H9 (cell line): Measurements from ENCODE around the gene PEX10. TPM values are rescaled to one million over a fixed set of nuclear protein-coding genes. Genes with fewer than 3 reads are reported as not detected.

Experiments
- DNase-seq: peaks from one replicate; pipeline ENCODE4 v3.0.0-alpha.2; 2017
- H2AFZ ChIP-seq: one replicate; pipeline ENCODE4 v1.6.1; 2013; ENCODE audit warnings: mild to moderate bottlenecking, low read length, control low read depth, moderate library complexity
- H2AK5ac ChIP-seq: 2 replicates; pipeline ENCODE4 v1.6.1; 2013; ENCODE audit warnings: low read length, control low read depth, mixed read lengths; ENCODE audit not compliant: insufficient read length
- H2BK120ac ChIP-seq: one replicate; pipeline ENCODE4 v1.6.1; 2013; ENCODE audit warnings: low read depth, mild to moderate bottlenecking, low read length, control low read depth, inconsistent platforms; ENCODE audit not compliant: poor library complexity, severe bottlenecking
- H2BK12ac ChIP-seq: 2 replicates; pipeline ENCODE4 v1.6.1; 2013; ENCODE audit warnings: low read length, control low read depth, mixed read lengths, low read depth; ENCODE audit not compliant: insufficient read length
- H2BK15ac ChIP-seq: 2 replicates; pipeline ENCODE4 v1.6.1; 2013; ENCODE audit warnings: low read depth, low read length, control low read depth
- H2BK20ac ChIP-seq: one replicate; pipeline ENCODE4 v1.6.1; 2013; ENCODE audit warnings: low read depth, mild to moderate bottlenecking, low read length, control low read depth, inconsistent platforms; ENCODE audit not compliant: poor library complexity, severe bottlenecking
- H2BK5ac ChIP-seq: 2 replicates; pipeline ENCODE4 v1.6.1; 2013; ENCODE audit warnings: low read length, control low read depth, mixed read lengths; ENCODE audit not compliant: insufficient read length
- H3K14ac ChIP-seq: 2 replicates; pipeline ENCODE4 v1.6.1; 2013; ENCODE audit warnings: low read length, control low read depth; ENCODE audit not compliant: insufficient read depth
- H3K18ac ChIP-seq: 2 replicates; pipeline ENCODE4 v1.6.1; 2013; ENCODE audit warnings: low read depth, mild to moderate bottlenecking, mixed read lengths, low read length, control low read depth; ENCODE audit not compliant: insufficient read length
- H3K23ac ChIP-seq: 2 replicates; pipeline ENCODE4 v1.6.1; 2013; ENCODE audit warnings: low read length, control low read depth, mixed read lengths, low read depth; ENCODE audit not compliant: insufficient read length
- H3K23me2 ChIP-seq: 2 replicates; pipeline ENCODE4 v1.6.1; 2013; ENCODE audit warnings: low read depth, mild to moderate bottlenecking, mixed read lengths, low read length, control low read depth; ENCODE audit not compliant: insufficient read length, poor library complexity, severe bottlenecking
- H3K27ac ChIP-seq: 2 replicates; pipeline ENCODE4 v1.5.1; 2013; ENCODE audit warnings: low read length, control low read depth, mixed read lengths, low read depth; ENCODE audit not compliant: insufficient read length
- H3K27me3 ChIP-seq: 2 replicates; pipeline ENCODE4 v1.6.1; 2013; ENCODE audit warnings: low read length, control low read depth, inconsistent platforms; ENCODE audit not compliant: insufficient read depth
- H3K4ac ChIP-seq: 2 replicates; pipeline ENCODE4 v1.6.1; 2013; ENCODE audit warnings: low read depth, mild to moderate bottlenecking, control low read depth, inconsistent platforms, low read length, moderate library complexity
- H3K4me1 ChIP-seq: 2 replicates; pipeline ENCODE4 v1.6.1; 2013; ENCODE audit warnings: low read length, control low read depth, inconsistent platforms; ENCODE audit not compliant: insufficient read depth
- H3K4me2 ChIP-seq: 2 replicates; pipeline ENCODE4 v1.6.1; 2013; ENCODE audit warnings: low read length, control low read depth, mixed read lengths; ENCODE audit not compliant: insufficient read length, insufficient read depth
- H3K56ac ChIP-seq: 2 replicates; pipeline ENCODE4 v1.6.1; 2013; ENCODE audit warnings: low read depth, mild to moderate bottlenecking, mixed read lengths, low read length, control low read depth; ENCODE audit not compliant: insufficient read length
- H3K79me1 ChIP-seq: 2 replicates; pipeline ENCODE4 v1.6.1; 2013; ENCODE audit warnings: low read depth, mild to moderate bottlenecking, moderate library complexity, low read length, control low read depth, inconsistent platforms; ENCODE audit not compliant: insufficient read depth, poor library complexity, severe bottlenecking
- H3K79me2 ChIP-seq: 2 replicates; pipeline ENCODE4 v1.6.1; 2013; ENCODE audit warnings: low read length, control low read depth, inconsistent platforms; ENCODE audit not compliant: insufficient read depth
- H3K9ac ChIP-seq: 2 replicates; pipeline ENCODE4 v1.6.1; 2013; ENCODE audit warnings: low read length, control low read depth, mixed read lengths; ENCODE audit not compliant: insufficient read length; ENCODE audit errors: extremely low read depth
- H3K9me3 ChIP-seq: one replicate; pipeline ENCODE4 v1.6.1; 2013; ENCODE audit warnings: low read depth, low read length, inconsistent platforms; ENCODE audit not compliant: control insufficient read depth
- H3T11ph ChIP-seq: one replicate; pipeline ENCODE4 v1.6.1; 2013; ENCODE audit warnings: mild to moderate bottlenecking, low read length, control low read depth, inconsistent platforms
- H4K20me1 ChIP-seq: one replicate; pipeline ENCODE4 v1.6.1; 2013; ENCODE audit not compliant: control insufficient read depth, insufficient read length, insufficient read depth
- H4K5ac ChIP-seq: 2 replicates; pipeline ENCODE4 v1.6.1; 2013; ENCODE audit warnings: low read depth, mild to moderate bottlenecking, mixed read lengths, low read length, control low read depth; ENCODE audit not compliant: insufficient read length
- H4K8ac ChIP-seq: replicated peaks from 2 replicates; pipeline ENCODE4 v1.6.1; 2013; ENCODE audit warnings: low read length, control low read depth, mixed read lengths, low read depth; ENCODE audit not compliant: insufficient read length
- H4K91ac ChIP-seq: 2 replicates; pipeline ENCODE4 v1.6.1; 2013; ENCODE audit warnings: low read depth, mild to moderate bottlenecking, moderate library complexity, mixed read lengths, low read length, control low read depth; ENCODE audit not compliant: insufficient read length
- H3K27ac Mint-ChIP-seq, 3 experiments: 2 replicates in 2 of 3; 3 replicates in 1 of 3; pipeline ENCODE4 v1.8.0; 2020 to 2021; ENCODE audit warnings: mixed read lengths in 3 of 3, mild to moderate bottlenecking in 1 of 3, moderate library complexity in 1 of 3
- H3K27me3 Mint-ChIP-seq: 2 replicates; pipeline ENCODE4 v1.8.0; 2021; ENCODE audit warnings: low read depth, mild to moderate bottlenecking, moderate library complexity, mixed read lengths
- H3K36me3 Mint-ChIP-seq, 3 experiments: 2 replicates in 2 of 3; 3 replicates in 1 of 3; pipeline ENCODE4 v1.8.0; 2020 to 2021; ENCODE audit warnings: low read depth in 3 of 3, mixed read lengths in 3 of 3; ENCODE audit not compliant: insufficient read depth in 1 of 3
- H3K4me1 Mint-ChIP-seq, 2 experiments: 2 replicates each; pipeline ENCODE4 v1.8.0; 2020; ENCODE audit warnings: mixed read lengths in 2 of 2
- H3K4me3 Mint-ChIP-seq, 2 experiments: 2 replicates in 1 of 2; 3 replicates in 1 of 2; pipeline ENCODE4 v1.8.0; 2020 to 2021; ENCODE audit warnings: mild to moderate bottlenecking in 2 of 2, mixed read lengths in 2 of 2, moderate library complexity in 1 of 2
- H3K9me3 Mint-ChIP-seq, 2 experiments: 2 replicates in 1 of 2; 3 replicates in 1 of 2; pipeline ENCODE4 v1.8.0; 2020; ENCODE audit warnings: mild to moderate bottlenecking in 2 of 2, mixed read lengths in 2 of 2, moderate library complexity in 1 of 2
- WGBS: extraction: QIAGEN DNeasy Blood & Tissue Kit; methylation state at CpG from one replicate; pipeline ENCODE4 v1.1.7; 2013; ENCODE audit warnings: missing lambda C conversion rate, low lambda C conversion rate, mixed read lengths; ENCODE audit not compliant: insufficient read length; ENCODE audit errors: extremely low coverage; 5-methylcytosine and 5-hydroxymethylcytosine counted together
- total RNA-seq: library from RNA; stranded (reverse); gene quantifications from 2 replicates; pipeline ENCODE4 v1.2.1, GENCODE V29; 2021
- TF ChIP-seq, protein P1 (sequence below): fragments of 200-600 bp; sonication (generic); conservative IDR thresholded peaks from 3 replicates; pipeline ENCODE4 v1.8.0; 2021; ENCODE audit warnings: antibody characterized with exemption, mild to moderate bottlenecking

PEX10 gene
- total RNA-seq, 1 experiment from 2014 or later: 34.4 TPM

DNA sequence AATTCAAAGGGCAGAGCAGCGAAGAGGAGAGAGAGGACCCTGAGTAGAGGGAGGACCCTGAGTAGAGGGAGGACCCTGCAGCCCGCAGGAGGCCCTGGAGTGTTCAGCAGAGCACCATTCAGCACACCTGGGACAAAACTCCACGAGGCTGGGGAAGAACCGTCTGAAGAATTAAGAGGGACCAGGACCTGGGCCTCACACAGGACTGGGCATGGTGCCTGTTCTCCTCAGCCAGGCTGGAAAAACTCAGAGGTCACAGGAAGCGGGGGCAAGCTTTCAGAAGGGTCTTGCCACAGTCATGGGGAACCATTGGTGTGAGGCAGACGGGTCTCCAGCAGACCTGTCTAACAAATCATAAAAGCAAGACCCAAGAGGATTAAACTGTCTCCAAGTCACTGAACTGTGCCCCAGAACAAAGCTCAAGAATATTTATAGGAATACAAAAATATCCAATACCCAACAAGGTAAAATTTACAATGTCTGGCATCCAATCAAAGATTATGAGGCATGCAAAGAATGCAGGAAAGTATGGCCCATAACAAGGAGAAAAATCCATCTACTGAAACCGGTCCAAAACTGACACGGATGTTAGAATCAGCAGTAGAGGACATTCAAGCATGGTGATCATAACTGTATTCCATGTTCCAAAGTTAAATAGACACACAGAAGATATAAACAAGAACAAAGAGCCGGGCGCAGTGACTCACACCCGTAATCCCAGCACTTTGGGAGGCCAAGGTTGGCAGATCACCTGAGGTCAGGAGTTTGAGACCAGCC is 51.6 kb downstream of the PEX10 start:
- no peak overlapping the region for H3K56ac ChIP-seq
- H2BK120ac ChIP-seq: no peak overlapping the region
- no peak overlapping the region for H3K18ac ChIP-seq
- H3K36me3 Mint-ChIP-seq: peaks cover 4 to 7% (median 5%) of the 10 kb centered on the region in 3 experiments; a peak in 4 of 7 replicates
- no peak overlapping the region for H4K8ac ChIP-seq
- H3K79me2 ChIP-seq: no peaks in the 10 kb centered on the region
- H3K4me1 ChIP-seq: no peaks in the 10 kb centered on the region
- no peak overlapping the region for H3K27ac ChIP-seq
- H3K23ac ChIP-seq: no peak overlapping the region
- DNase-seq: no peak
- no peak overlapping the region for H2BK15ac ChIP-seq
- TF ChIP-seq, protein P1, sequence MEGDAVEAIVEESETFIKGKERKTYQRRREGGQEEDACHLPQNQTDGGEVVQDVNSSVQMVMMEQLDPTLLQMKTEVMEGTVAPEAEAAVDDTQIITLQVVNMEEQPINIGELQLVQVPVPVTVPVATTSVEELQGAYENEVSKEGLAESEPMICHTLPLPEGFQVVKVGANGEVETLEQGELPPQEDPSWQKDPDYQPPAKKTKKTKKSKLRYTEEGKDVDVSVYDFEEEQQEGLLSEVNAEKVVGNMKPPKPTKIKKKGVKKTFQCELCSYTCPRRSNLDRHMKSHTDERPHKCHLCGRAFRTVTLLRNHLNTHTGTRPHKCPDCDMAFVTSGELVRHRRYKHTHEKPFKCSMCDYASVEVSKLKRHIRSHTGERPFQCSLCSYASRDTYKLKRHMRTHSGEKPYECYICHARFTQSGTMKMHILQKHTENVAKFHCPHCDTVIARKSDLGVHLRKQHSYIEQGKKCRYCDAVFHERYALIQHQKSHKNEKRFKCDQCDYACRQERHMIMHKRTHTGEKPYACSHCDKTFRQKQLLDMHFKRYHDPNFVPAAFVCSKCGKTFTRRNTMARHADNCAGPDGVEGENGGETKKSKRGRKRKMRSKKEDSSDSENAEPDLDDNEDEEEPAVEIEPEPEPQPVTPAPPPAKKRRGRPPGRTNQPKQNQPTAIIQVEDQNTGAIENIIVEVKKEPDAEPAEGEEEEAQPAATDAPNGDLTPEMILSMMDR: no peak
- no peak overlapping the region for H2BK5ac ChIP-seq
- no peak overlapping the region for H2BK20ac ChIP-seq
- no peaks in the 10 kb centered on the region for H3K4me1 Mint-ChIP-seq
- no peak overlapping the region for H2AFZ ChIP-seq
- no peak overlapping the region for H3K4me3 Mint-ChIP-seq
- no peak overlapping the region for H2AK5ac ChIP-seq
- H2BK12ac ChIP-seq: no peak overlapping the region
- no peaks in the 10 kb centered on the region for H3K23me2 ChIP-seq
- H4K5ac ChIP-seq: no peak overlapping the region
- peaks cover 9 to 15% of the 10 kb centered on the region in 2 experiments for H3K9me3 Mint-ChIP-seq
- no peaks in the 10 kb centered on the region for H4K20me1 ChIP-seq
- no peak overlapping the region for H3K9ac ChIP-seq
- no peak overlapping the region for H3K4me2 ChIP-seq
- H4K91ac ChIP-seq: no peak overlapping the region
- peaks cover 4% of the 10 kb centered on the region for H3K27me3 Mint-ChIP-seq
- H3T11ph ChIP-seq: no peak overlapping the region
- H3K27ac Mint-ChIP-seq: no peak overlapping the region; a peak in 2 of 7 replicates
- no peaks in the 10 kb centered on the region for H3K9me3 ChIP-seq
- WGBS: no CpG with 5 or more reads among the region's 11 CpGs
- H3K27me3 ChIP-seq: no peaks in the 10 kb centered on the region
- H3K79me1 ChIP-seq: no peaks in the 10 kb centered on the region
- no peak overlapping the region for H3K14ac ChIP-seq
- no peak overlapping the region for H3K4ac ChIP-seq
